Nephron progenitor cell (in vitro differentiated cells): Measurements from ENCODE around the gene RET.
A peak's percentile ranks its signal among the peaks of the same experiment; 100 is the strongest.

Source experiments
- DNase-seq: peaks from one replicate; pipeline ENCODE4 v3.0.0; 2021
- H3K27ac Mint-ChIP-seq: 2 replicates; pipeline ENCODE4 v1.8.0; 2021; ENCODE audit warnings: mild to moderate bottlenecking, moderate library complexity, mixed read lengths
- H3K27me3 Mint-ChIP-seq: 2 replicates; pipeline ENCODE4 v1.8.0; 2021; ENCODE audit warnings: mild to moderate bottlenecking, low read depth, mixed read lengths; ENCODE audit not compliant: poor library complexity
- H3K36me3 Mint-ChIP-seq: 2 replicates; pipeline ENCODE4 v1.8.0; 2021; ENCODE audit warnings: low read depth, mixed read lengths
- H3K4me1 Mint-ChIP-seq: 2 replicates; pipeline ENCODE4 v1.8.0; 2021; ENCODE audit warnings: mixed read lengths
- H3K4me3 Mint-ChIP-seq: 2 replicates; pipeline ENCODE4 v1.8.0; 2021; ENCODE audit warnings: mild to moderate bottlenecking, moderate library complexity, mixed read lengths
- H3K9me3 Mint-ChIP-seq: 2 replicates; pipeline ENCODE4 v1.8.0; 2021; ENCODE audit warnings: mild to moderate bottlenecking, moderate library complexity, mixed read lengths
- CTCF ChIP-seq: fragments of 200-600 bp; sonication (generic); IDR thresholded peaks from 2 replicates; pipeline ENCODE4 v1.5.0; 2021; ENCODE audit warnings: antibody characterized with exemption

The RET gene

GRCh38 chr10:43040482-43041256, 36.2 kb upstream of the RET start:
- Mint-ChIP-seq H3K27me3 (peaks cover 8% of the 10 kb centered on the region), H3K4me1 (peaks cover 27% of the 10 kb centered on the region), H3K36me3 (no peaks in the 10 kb centered on the region), H3K9me3 (no peaks in the 10 kb centered on the region), H3K27ac (no peak overlapping the region), H3K4me3 (no peak overlapping the region)
- DNase-seq, result no peak
- no peak for TF ChIP-seq CTCF

GRCh38 chr10:43041422-43042342, 35.2 kb upstream of the RET start:
- no peak for DNase-seq
- Mint-ChIP-seq H3K27ac (no peak overlapping the region), H3K4me3 (no peak overlapping the region), H3K9me3 (no peaks in the 10 kb centered on the region), H3K27me3 (peaks cover 4% of the 10 kb centered on the region), H3K4me1 (peaks cover 21% of the 10 kb centered on the region), H3K36me3 (no peaks in the 10 kb centered on the region)
- no peak for TF ChIP-seq CTCF

- Mint-ChIP-seq H3K36me3 (no peaks in the 10 kb centered on the region), H3K27me3 (peaks cover 4% of the 10 kb centered on the region), H3K4me3 (no peak overlapping the region), H3K9me3 (no peaks in the 10 kb centered on the region), H3K27ac (no peak overlapping the region), H3K4me1 (peaks cover 28% of the 10 kb centered on the region)
- TF ChIP-seq CTCF, result no peak
- DNase-seq, result no peak
Measured at GRCh38 chr10:43042503-43043341, 34.1 kb upstream of the RET start.

- Mint-ChIP-seq H3K4me3 (no peak overlapping the region), H3K27me3 (peaks cover 4% of the 10 kb centered on the region), H3K9me3 (no peaks in the 10 kb centered on the region), H3K4me1 (peaks cover 28% of the 10 kb centered on the region), H3K36me3 (no peaks in the 10 kb centered on the region), H3K27ac (no peak overlapping the region)
- DNase-seq, result peak; percentile 1
- TF ChIP-seq CTCF, result no peak
Measured at GRCh38 chr10:43043342-43043772, 33.5 kb upstream of the RET start.

GRCh38 chr10:43043773-43044447, 33.0 kb upstream of the RET start:
- peaks cover 28% of the 10 kb centered on the region for H3K4me1 Mint-ChIP-seq
- H3K36me3 Mint-ChIP-seq, result no peaks in the 10 kb centered on the region
- peaks cover 4% of the 10 kb centered on the region for H3K27me3 Mint-ChIP-seq
- no peaks in the 10 kb centered on the region for H3K9me3 Mint-ChIP-seq
- peak; percentile 8 for DNase-seq
- H3K4me3 Mint-ChIP-seq, result no peak overlapping the region
- TF ChIP-seq CTCF, result no peak
- no peak overlapping the region for H3K27ac Mint-ChIP-seq
